GM23338 (cell line): ENCODE measurements around the gene EP300. TPM values are rescaled to one million over a fixed set of nuclear protein-coding genes. Genes with fewer than 3 reads are reported as not detected.

ENCODE experiments used
- ATAC-seq: fragments of 200-7000 bp; cut with Tn5 transposase; 3 replicates; pipeline ENCODE4 v1.9.1; 2020
- DNase-seq: peaks from one replicate; pipeline ENCODE4 v3.0.0-alpha.2; 2015; ENCODE audit warnings: low spot score
- H2AFZ ChIP-seq: fragments of 200-600 bp; sonication (generic); 2 replicates; pipeline ENCODE4 v1.8.0; 2016; ENCODE audit warnings: antibody characterized with exemption, mild to moderate bottlenecking, moderate library complexity
- H3F3A ChIP-seq: fragments of 200-600 bp; sonication (generic); replicated peaks from 2 replicates; pipeline ENCODE4 v1.8.0; 2017; ENCODE audit warnings: antibody characterized with exemption, mixed run types, low read depth
- H3K27ac ChIP-seq: fragments of 200-600 bp; sonication (generic); 2 replicates; pipeline ENCODE4 v1.6.1; 2016; ENCODE audit warnings: low read depth
- H3K27me3 ChIP-seq: fragments of 200-600 bp; sonication (generic); 2 replicates; pipeline ENCODE4 v1.8.0; 2016; ENCODE audit warnings: mild to moderate bottlenecking, mixed run types, moderate library complexity; ENCODE audit not compliant: insufficient read depth
- H3K36me3 ChIP-seq: fragments of 200-600 bp; sonication (generic); 2 replicates; pipeline ENCODE4 v1.8.0; 2016; ENCODE audit warnings: mild to moderate bottlenecking; ENCODE audit not compliant: insufficient read depth
- H3K4me1 ChIP-seq: fragments of 200-600 bp; sonication (generic); 2 replicates; pipeline ENCODE4 v1.8.0; 2016; ENCODE audit warnings: mild to moderate bottlenecking, moderate library complexity; ENCODE audit not compliant: insufficient read depth
- H3K4me2 ChIP-seq: fragments of 200-600 bp; sonication (generic); 2 replicates; pipeline ENCODE4 v1.7.1; 2017; ENCODE audit warnings: mixed run types
- H3K4me3 ChIP-seq: fragments of 200-600 bp; sonication (generic); 2 replicates; pipeline ENCODE4 v1.6.1; 2016; ENCODE audit warnings: mixed run types
- H3K79me2 ChIP-seq: fragments of 200-600 bp; sonication (generic); replicated peaks from 2 replicates; pipeline ENCODE4 v1.8.0; 2017; ENCODE audit warnings: mild to moderate bottlenecking; ENCODE audit not compliant: insufficient read depth
- H3K9me2 ChIP-seq: fragments of 200-600 bp; sonication (generic); 2 replicates; pipeline ENCODE4 v1.8.0; 2017; ENCODE audit not compliant: insufficient read depth
- H4K20me1 ChIP-seq: fragments of 200-600 bp; sonication (generic); replicated peaks from 2 replicates; pipeline ENCODE4 v1.8.0; 2017; ENCODE audit warnings: mild to moderate bottlenecking; ENCODE audit not compliant: insufficient read depth
- H3K27ac Mint-ChIP-seq: 2 replicates; pipeline ENCODE4 v1.8.0; 2020; ENCODE audit warnings: inconsistent platforms, mild to moderate bottlenecking, moderate library complexity, mixed read lengths
- H3K27me3 Mint-ChIP-seq: 3 replicates; pipeline ENCODE4 v1.8.0; 2022; ENCODE audit warnings: low read depth, mild to moderate bottlenecking, moderate library complexity, mixed read lengths, inconsistent platforms; ENCODE audit not compliant: insufficient read depth, poor library complexity
- H3K36me3 Mint-ChIP-seq: 3 replicates; pipeline ENCODE4 v1.8.0; 2021; ENCODE audit warnings: low read depth, mild to moderate bottlenecking, inconsistent platforms, moderate library complexity, mixed read lengths
- H3K4me1 Mint-ChIP-seq: 3 replicates; pipeline ENCODE4 v1.8.0; 2020; ENCODE audit warnings: mild to moderate bottlenecking, inconsistent platforms, mixed read lengths
- H3K4me3 Mint-ChIP-seq: 3 replicates; pipeline ENCODE4 v1.8.0; 2021; ENCODE audit warnings: moderate library complexity, mild to moderate bottlenecking, inconsistent platforms, mixed read lengths
- H3K9me3 Mint-ChIP-seq: 3 replicates; pipeline ENCODE4 v1.8.0; 2020; ENCODE audit warnings: moderate library complexity, mild to moderate bottlenecking, inconsistent platforms, mixed read lengths
- ETS1 ChIP-seq: IDR thresholded peaks from 2 replicates; pipeline ENCODE4 v1.6.1; 2016; ENCODE audit warnings: antibody characterized with exemption
- REST ChIP-seq: IDR thresholded peaks from one replicate; pipeline ENCODE4 v1.6.1; 2018; ENCODE audit warnings: antibody characterized with exemption; ENCODE audit not compliant: unreplicated experiment
- STAT1 ChIP-seq: IDR thresholded peaks from one replicate; pipeline ENCODE4 v1.6.1; 2016; ENCODE audit warnings: antibody characterized with exemption; ENCODE audit not compliant: unreplicated experiment
- ZNF114 ChIP-seq: fragments of 250-450 bp; sonication (Bioruptor Pico); IDR thresholded peaks from 2 replicates; pipeline ENCODE4 v1.5.0; 2020; ENCODE audit warnings: mild to moderate bottlenecking, moderate library complexity
- ZNF331 ChIP-seq: fragments of 250-450 bp; sonication (Bioruptor Pico); IDR thresholded peaks from 2 replicates; pipeline ENCODE4 v1.5.0; 2020; ENCODE audit warnings: low read depth, mild to moderate bottlenecking, moderate library complexity
- polyA plus RNA-seq: library from polyadenylated mRNA; unstranded; fragments of >200 nt; fragmentation: Nextera tagmentation; extraction: Ambion mirVana; gene quantifications from 2 replicates; pipeline ENCODE4 v1.2.1, GENCODE V29; 2016
- total RNA-seq: library from RNA; depleted of rRNA; stranded (reverse); fragments of >200 nt; shearing (Covaris generic); gene quantifications from 2 replicates; pipeline ENCODE4 v1.2.3, GENCODE V29; 2014

Gene EP300
- total and polyA plus RNA-seq, 2 experiments from 2014 or later: 40.7 to 129 TPM

GRCh38 chr22:41074466-41074865 lies 17.9 kb upstream of the EP300 start:
- Histone ChIP-seq H3K27ac (no peak overlapping the region), H3K27me3 (no peaks in the 10 kb centered on the region), H4K20me1 (no peaks in the 10 kb centered on the region), H3K9me2 (no peaks in the 10 kb centered on the region), H2AFZ (no peak overlapping the region), H3K79me2 (no peaks in the 10 kb centered on the region), H3F3A (no peaks in the 10 kb centered on the region), H3K4me1 (no peaks in the 10 kb centered on the region), H3K4me2 (no peak overlapping the region), H3K36me3 (no peaks in the 10 kb centered on the region), H3K4me3 (no peak overlapping the region)
- ATAC-seq (no peak), DNase-seq (no peak)
- Mint-ChIP-seq H3K27me3 (peaks cover 1% of the 10 kb centered on the region), H3K4me3 (no peak overlapping the region), H3K27ac (no peak overlapping the region), H3K36me3 (no peaks in the 10 kb centered on the region), H3K9me3 (no peaks in the 10 kb centered on the region), H3K4me1 (no peaks in the 10 kb centered on the region)
- TF ChIP-seq ZNF331: no peak
- no peak for TF ChIP-seq ZNF114 (CRISPR knock-in tag)
- no peak for TF ChIP-seq STAT1
- no peak for TF ChIP-seq REST

GRCh38 chr22:41074941-41075710 lies 17.3 kb upstream of the EP300 start:
- H4K20me1 ChIP-seq: no peaks in the 10 kb centered on the region
- Mint-ChIP-seq H3K27ac (no peak overlapping the region), H3K9me3 (no peaks in the 10 kb centered on the region)

More at GRCh38 chr22:41074941-41075710, 17.3 kb upstream of the EP300 start:
- Histone ChIP-seq H3K9me2 (no peaks in the 10 kb centered on the region), H3K27ac (no peak overlapping the region), H2AFZ (no peak overlapping the region), H3K79me2 (no peaks in the 10 kb centered on the region), H3K4me2 (no peak overlapping the region), H3K4me3 (no peak overlapping the region), H3K27me3 (no peaks in the 10 kb centered on the region), H3K4me1 (no peaks in the 10 kb centered on the region), H3F3A (no peaks in the 10 kb centered on the region), H3K36me3 (no peaks in the 10 kb centered on the region)
- no peaks in the 10 kb centered on the region for H3K4me1 Mint-ChIP-seq
- ATAC-seq (no peak), DNase-seq (no peak)
- TF ChIP-seq ETS1: no peak
- TF ChIP-seq REST: no peak
- H3K27me3 Mint-ChIP-seq: peaks cover 4% of the 10 kb centered on the region
- H3K4me3 Mint-ChIP-seq: no peak overlapping the region
- no peaks in the 10 kb centered on the region for H3K36me3 Mint-ChIP-seq
